Germinal center (tissue), 1 donor: ENCODE results near the gene FRAS1.

Experiments used
- DNase-seq: peaks from one replicate; pipeline ENCODE4 v3.0.0; 2012; ENCODE audit warnings: mixed read lengths, low spot score

FRAS1 gene

DNA sequence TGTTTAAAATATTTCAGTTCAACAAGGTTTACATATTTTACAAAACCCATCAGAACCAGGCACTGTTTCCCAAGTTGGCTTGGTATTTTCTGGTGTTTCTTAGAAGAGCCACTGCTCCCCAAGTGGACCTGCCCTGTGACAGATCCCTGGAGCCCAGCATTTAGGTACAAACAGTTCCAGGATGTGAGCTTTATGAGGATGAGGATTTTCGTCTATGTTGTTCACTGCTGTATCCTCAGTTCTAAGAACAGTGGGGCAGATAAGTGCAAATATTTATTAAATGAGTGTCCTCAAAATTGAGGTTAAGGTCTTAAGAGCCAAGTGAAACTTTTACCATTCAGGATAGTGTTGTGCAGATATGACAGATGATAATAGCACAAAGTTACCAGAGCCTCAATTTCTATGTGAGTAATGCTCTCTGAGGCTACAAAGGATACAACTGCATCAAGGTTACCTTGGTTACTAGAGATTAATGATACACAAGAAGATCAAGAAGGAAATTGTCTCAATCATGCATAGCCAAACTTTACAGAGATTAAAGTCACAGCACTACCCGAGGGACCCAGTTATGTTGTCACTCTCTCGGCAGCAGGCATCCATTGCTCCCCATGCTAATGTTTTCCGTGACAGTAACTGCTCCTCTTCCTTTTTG is 531.9 kb downstream of the FRAS1 start:
- no peak for DNase-seq

DNA sequence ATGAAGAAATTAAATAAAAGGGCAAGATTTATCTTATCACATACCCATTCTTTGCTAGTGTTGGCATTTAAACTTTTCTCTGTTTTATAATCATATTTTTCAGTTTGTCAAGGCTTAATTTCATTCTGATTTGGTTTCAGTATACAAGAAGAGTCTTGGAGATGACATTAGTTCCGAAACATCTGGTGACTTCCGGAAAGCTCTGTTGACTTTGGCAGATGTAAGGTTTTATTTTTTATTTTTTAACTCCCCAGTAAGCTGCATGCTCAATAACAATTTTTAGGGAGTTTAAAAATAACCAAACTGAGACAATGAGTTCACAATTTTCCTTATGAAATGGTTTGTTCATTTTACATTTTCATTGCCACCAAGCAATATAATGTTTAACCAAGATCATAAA is 534.3 kb downstream of the FRAS1 start:
- no peak for DNase-seq

DNA sequence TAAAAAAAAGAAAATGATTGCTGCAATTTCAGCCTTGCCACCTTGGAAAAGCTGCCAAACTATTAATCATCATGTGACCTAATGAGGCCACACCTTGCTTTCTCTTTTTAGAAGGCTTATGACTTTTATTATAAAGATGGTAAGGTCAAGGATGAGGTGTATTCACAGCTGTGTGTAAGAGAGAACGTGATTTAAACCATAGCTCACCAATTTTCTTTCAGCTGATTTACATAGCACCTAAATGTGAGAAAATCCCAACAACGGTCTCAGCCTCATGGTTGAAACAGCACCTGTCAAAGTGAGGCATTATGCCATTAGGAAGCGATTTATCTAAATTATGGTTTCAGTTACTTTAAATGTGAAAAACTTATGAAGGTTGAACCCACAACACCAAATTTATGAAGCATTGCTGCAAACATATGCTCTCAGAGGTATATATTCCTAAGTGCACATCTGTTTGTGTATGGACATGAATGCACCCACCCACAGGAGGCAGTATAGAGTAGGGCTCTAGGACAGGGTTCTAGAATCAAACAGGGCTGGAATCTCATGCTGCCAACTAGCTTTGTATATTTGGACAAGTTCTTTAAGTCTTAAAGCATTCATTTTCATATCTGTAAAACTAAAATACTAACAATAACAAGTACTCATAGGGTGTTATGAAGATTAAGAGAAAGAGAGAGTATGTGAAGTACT is 535.1 kb downstream of the FRAS1 start:
- peak; percentile 33 for DNase-seq
